OCI-LY3 (cell line): ENCODE measurements around the gene VPS13C.

ENCODE experiments used
- H2AFZ ChIP-seq: fragments of 200-600, 300-600 bp; shearing (Covaris generic); 2 replicates; pipeline ENCODE4 v1.6.0; 2014; ENCODE audit warnings: antibody characterized with exemption, low read depth, low read length
- H3K27ac ChIP-seq: fragments of 200-600, 300-600 bp; sonication (generic); 2 replicates; pipeline ENCODE4 v1.5.1; 2014; ENCODE audit warnings: mild to moderate bottlenecking, low read length, moderate library complexity, mixed read lengths
- H3K27me3 ChIP-seq: fragments of 200-600, 300-600 bp; sonication (generic); 2 replicates; pipeline ENCODE4 v1.6.1; 2014; ENCODE audit warnings: low read depth, low read length, mixed read lengths
- H3K36me3 ChIP-seq: fragments of 200-600, 300-600 bp; sonication (generic); replicated peaks from 2 replicates; pipeline ENCODE3; 2014; ENCODE audit warnings: low read depth, low read length, mixed read lengths
- H3K4me1 ChIP-seq: fragments of 300-600, 200-600 bp; sonication (generic); 2 replicates; pipeline ENCODE4 v1.6.1; 2014; ENCODE audit warnings: low read length, mixed read lengths
- H3K4me2 ChIP-seq: fragments of 200-600, 300-600 bp; sonication (generic); 2 replicates; pipeline ENCODE4 v1.6.1; 2014; ENCODE audit warnings: low read length, mixed read lengths
- H3K4me3 ChIP-seq: fragments of 300-600, 200-600 bp; sonication (generic); 2 replicates; pipeline ENCODE4 v1.5.1; 2014; ENCODE audit warnings: antibody characterized with exemption, mild to moderate bottlenecking, low read length, moderate library complexity
- H3K79me2 ChIP-seq: fragments of 300-600, 200-600 bp; shearing (Covaris generic); 2 replicates; pipeline ENCODE4 v1.6.1; 2014; ENCODE audit warnings: mild to moderate bottlenecking, low read length, mixed read lengths
- H3K9ac ChIP-seq: fragments of 300-600, 200-600 bp; shearing (Covaris generic); 2 replicates; pipeline ENCODE4 v1.6.0; 2014; ENCODE audit warnings: mild to moderate bottlenecking, low read length, moderate library complexity
- H3K9me3 ChIP-seq: fragments of 200-600, 300-600 bp; shearing (Covaris generic); 2 replicates; pipeline ENCODE4 v1.6.1; 2014; ENCODE audit warnings: low read length, mixed read lengths; ENCODE audit not compliant: insufficient read depth
- H4K20me1 ChIP-seq: fragments of 200-600, 300-600 bp; sonication (generic); 2 replicates; pipeline ENCODE4 v1.6.1; 2016; ENCODE audit warnings: low read length, mixed read lengths; ENCODE audit not compliant: insufficient read depth
- EZH2phosphoT487 ChIP-seq: fragments of 200-600 bp; shearing (Covaris generic); IDR thresholded peaks from 2 replicates; pipeline ENCODE4 v1.6.1; 2018; ENCODE audit warnings: antibody characterized with exemption, mixed run types, low read depth
- TF ChIP-seq, protein P1 (sequence below): fragments of 200-600, 300-600 bp; sonication (generic); IDR thresholded peaks from 2 replicates; pipeline ENCODE4 v1.5.1; 2014; ENCODE audit warnings: antibody characterized with exemption, low read length, low read depth

Gene VPS13C

DNA sequence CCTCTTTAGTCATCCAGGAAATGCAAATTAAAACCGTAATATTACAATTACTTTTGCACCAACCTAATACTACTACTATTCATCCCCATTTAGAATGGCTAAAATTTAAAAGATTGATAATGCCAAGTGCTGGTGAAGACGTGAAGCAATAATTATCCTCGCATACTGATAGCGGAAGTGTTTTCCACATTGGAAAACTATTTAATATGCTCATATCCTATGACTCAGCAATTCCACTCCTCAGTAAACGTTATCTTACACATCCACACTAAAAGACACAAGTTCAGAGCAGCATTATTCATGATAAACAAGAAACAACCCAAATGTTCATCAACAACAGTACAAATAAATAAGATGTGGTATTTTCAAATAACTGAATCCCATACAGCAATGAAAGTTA is 70.6 kb downstream of the VPS13C start:
- H3K9me3 ChIP-seq, result no peaks in the 10 kb centered on the region; the same call in 1 of the 2 replicates
- no peak overlapping the region for H3K4me2 ChIP-seq
- no peak overlapping the region for H2AFZ ChIP-seq
- H3K79me2 ChIP-seq, result no peaks in the 10 kb centered on the region
- H3K4me1 ChIP-seq, result no peaks in the 10 kb centered on the region
- H3K4me3 ChIP-seq, result no peak overlapping the region
- no peak overlapping the region for H3K9ac ChIP-seq
- no peak overlapping the region for H3K27ac ChIP-seq
- no peaks in the 10 kb centered on the region for H4K20me1 ChIP-seq
- H3K36me3 ChIP-seq, result peaks cover 39% of the 10 kb centered on the region
- TF ChIP-seq, protein P1, sequence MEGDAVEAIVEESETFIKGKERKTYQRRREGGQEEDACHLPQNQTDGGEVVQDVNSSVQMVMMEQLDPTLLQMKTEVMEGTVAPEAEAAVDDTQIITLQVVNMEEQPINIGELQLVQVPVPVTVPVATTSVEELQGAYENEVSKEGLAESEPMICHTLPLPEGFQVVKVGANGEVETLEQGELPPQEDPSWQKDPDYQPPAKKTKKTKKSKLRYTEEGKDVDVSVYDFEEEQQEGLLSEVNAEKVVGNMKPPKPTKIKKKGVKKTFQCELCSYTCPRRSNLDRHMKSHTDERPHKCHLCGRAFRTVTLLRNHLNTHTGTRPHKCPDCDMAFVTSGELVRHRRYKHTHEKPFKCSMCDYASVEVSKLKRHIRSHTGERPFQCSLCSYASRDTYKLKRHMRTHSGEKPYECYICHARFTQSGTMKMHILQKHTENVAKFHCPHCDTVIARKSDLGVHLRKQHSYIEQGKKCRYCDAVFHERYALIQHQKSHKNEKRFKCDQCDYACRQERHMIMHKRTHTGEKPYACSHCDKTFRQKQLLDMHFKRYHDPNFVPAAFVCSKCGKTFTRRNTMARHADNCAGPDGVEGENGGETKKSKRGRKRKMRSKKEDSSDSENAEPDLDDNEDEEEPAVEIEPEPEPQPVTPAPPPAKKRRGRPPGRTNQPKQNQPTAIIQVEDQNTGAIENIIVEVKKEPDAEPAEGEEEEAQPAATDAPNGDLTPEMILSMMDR, result no peak
- no peaks in the 10 kb centered on the region for H3K27me3 ChIP-seq

DNA sequence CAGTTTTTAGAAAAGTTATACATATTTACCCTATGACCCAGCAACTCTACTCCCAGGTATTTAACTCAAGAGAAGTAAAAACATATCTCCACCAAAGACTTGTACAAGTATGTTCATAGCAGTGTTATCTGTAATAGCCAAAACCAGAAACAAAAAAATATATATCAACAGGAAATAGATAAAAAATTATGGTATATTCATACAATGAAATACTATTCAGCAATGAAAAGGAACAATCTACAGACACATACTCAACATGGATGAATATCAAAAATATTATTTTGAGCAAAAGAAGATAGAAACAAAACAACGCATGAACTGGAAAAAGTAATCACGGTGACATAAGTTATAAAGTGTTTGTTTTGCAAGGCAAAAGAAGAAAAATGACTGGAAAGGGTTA is 72.4 kb downstream of the VPS13C start:
- H2AFZ ChIP-seq, result no peak overlapping the region
- no peaks in the 10 kb centered on the region; the same call in 1 of the 2 replicates for H3K9me3 ChIP-seq
- peaks cover 5% of the 10 kb centered on the region for H3K4me1 ChIP-seq
- no peak overlapping the region for H3K4me2 ChIP-seq
- no peaks in the 10 kb centered on the region for H4K20me1 ChIP-seq
- no peaks in the 10 kb centered on the region for H3K79me2 ChIP-seq
- peaks cover 53% of the 10 kb centered on the region for H3K36me3 ChIP-seq
- TF ChIP-seq, protein P1, result no peak
- no peak for TF ChIP-seq EZH2phosphoT487
- no peak overlapping the region for H3K27ac ChIP-seq
- no peaks in the 10 kb centered on the region for H3K27me3 ChIP-seq
- no peak overlapping the region for H3K4me3 ChIP-seq
- H3K9ac ChIP-seq, result no peak overlapping the region

DNA sequence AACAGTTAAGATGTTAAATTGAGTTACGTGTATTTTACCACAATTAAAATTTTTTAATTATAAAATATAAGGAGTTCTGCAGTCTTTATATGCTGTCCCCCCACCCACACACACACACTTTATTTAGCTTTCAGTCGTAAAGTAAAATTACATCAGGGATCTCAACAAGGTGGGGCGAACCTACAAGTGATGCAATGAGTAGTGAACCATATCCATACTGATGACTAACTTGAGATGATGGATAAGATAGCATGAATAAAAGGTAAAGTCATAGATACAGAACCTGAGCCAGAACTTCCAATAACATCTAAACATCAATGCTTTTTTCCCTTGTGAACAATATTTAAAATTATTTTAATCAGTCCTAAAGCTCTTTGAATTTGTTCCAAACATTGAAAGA is 77.2 kb downstream of the VPS13C start:
- H3K4me3 ChIP-seq, result no peak overlapping the region
- TF ChIP-seq, protein P1, result no peak
- no peak for TF ChIP-seq EZH2phosphoT487
- H3K79me2 ChIP-seq, result no peaks in the 10 kb centered on the region
- H3K36me3 ChIP-seq, result peaks cover 50% of the 10 kb centered on the region
- peaks cover 10% of the 10 kb centered on the region for H3K4me1 ChIP-seq
- no peaks in the 10 kb centered on the region for H4K20me1 ChIP-seq
- H3K4me2 ChIP-seq, result no peak overlapping the region
- H3K9me3 ChIP-seq, result no peaks in the 10 kb centered on the region
- no peaks in the 10 kb centered on the region for H3K27me3 ChIP-seq
- no peak overlapping the region for H3K27ac ChIP-seq
- no peak overlapping the region for H3K9ac ChIP-seq
- no peak overlapping the region for H2AFZ ChIP-seq

DNA sequence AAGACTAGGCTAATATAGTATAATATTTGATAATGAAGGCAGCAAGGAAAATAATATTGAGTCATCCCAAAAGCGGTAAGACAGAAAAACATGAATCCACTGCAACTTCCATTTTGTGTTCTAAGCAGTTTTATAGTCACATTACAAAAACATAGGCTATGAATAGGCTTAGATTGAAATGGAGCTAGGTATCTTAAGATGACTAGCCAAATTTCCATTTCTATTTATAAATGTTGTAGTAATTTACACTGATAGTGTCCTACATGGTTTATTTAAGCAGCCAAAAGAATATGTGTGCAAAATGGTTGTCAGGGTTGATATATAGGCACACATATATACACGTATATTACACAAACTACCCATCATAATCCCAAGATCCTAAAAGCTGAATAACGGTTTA is 82.0 kb downstream of the VPS13C start:
- Histone ChIP-seq H3K79me2 (no peaks in the 10 kb centered on the region), H3K27ac (no peak overlapping the region), H3K36me3 (peaks cover 48% of the 10 kb centered on the region), H3K4me3 (no peak overlapping the region), H4K20me1 (no peaks in the 10 kb centered on the region), H3K4me2 (no peak overlapping the region), H3K9me3 (no peaks in the 10 kb centered on the region), H3K27me3 (no peaks in the 10 kb centered on the region), H3K9ac (no peak overlapping the region), H3K4me1 (peaks cover 9% of the 10 kb centered on the region), H2AFZ (no peak overlapping the region)
- TF ChIP-seq, protein P1, result no peak
- no peak for TF ChIP-seq EZH2phosphoT487
